ENCODE data around the gene MAS1L.
A peak's percentile ranks its signal among the peaks of the same experiment; 100 is the strongest.

The MAS1L gene

DNA sequence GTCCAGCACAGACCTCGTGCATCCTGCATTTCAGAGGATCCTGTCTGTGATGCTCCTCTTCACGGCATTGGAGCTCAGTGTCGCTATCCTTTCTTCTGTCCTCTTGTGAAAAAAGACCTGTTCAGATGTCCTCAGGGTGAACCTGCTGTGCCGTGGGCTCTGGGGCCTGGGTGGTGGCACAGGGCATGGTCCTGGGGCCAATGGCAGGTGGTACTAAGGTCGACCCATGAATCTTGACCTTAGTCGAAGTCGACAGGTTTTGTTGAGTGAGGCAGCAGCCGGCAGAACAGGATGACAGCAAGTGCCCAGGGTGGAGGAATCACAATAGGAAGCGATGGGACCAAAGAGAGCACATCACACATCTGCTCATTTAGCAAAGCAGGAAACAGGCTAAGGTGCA is 22.0 kb upstream of the MAS1L start:
- DNase-seq, result no peak

DNA sequence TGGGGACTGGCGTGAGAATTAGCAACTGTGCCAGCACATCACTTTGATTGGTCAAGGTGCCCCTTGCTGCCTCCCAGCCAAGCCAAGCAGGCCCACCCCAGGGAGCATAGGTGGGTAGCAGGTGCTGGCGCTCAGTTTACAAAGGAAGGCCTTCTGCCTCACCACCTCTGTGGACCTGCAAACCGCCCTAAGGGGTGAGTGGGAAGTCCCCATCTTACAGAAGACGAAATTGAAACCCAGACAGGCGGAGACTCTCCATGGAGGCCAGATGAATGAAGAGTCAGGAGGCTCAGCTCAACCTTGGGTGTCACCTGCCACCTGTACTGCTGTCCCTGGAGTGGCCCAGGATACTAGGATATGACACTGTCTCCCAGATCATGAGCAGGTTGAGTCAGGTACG is 21.5 kb upstream of the MAS1L start:
- DNase-seq, result peak in 1 of 5 donors; percentile 15

DNA sequence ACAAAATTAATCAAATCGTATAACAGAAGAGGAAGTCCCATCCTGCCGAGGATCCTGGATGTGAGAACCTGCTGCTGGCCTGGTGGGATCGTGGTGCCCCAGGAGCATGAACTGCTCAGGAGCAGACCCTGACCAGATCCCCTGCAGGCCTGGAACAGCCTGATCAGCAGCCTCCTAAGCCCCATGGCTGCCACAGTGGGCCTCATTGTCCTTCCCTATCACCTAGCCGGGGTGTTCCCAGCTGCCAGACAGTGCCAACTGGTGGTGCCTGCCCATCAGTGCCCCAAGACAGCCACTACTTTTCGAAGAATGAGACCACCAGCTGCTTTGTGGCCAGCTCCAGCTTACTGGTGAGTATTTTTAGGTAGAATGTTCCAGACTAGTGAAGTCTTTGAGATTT is 19.6 kb upstream of the MAS1L start:
- no peak for DNase-seq

DNA sequence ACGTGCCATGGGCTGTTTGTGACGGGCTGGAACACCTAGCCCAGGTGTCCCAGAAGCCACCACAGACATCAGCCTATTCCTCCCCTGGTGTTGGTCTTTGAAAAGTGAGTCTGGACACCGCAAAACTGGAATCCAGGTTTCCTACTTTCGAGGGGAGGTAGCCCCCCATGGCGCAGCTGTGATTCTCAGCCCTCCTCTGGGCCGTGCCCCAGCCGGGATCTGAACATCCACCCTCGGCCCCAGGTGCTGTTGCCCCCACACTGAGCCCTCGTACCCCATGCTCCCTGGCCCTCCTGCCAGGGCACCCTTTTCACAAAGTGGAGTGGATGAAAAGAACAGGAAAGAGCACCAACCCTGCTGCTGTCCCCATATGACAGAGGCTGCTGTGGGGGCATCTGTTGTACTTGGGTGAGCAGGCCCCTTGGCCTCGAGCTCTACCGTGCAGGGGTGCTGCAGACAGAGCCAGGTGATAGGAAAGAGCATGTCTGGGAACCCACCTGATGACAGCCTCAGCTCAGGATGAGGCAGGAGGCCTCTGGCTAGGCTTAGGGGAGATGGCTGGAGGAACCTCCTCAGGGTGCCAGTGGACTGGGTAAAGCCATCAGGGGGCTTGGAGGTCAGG is 18.8 kb upstream of the MAS1L start:
- DNase-seq, result no peak

DNA sequence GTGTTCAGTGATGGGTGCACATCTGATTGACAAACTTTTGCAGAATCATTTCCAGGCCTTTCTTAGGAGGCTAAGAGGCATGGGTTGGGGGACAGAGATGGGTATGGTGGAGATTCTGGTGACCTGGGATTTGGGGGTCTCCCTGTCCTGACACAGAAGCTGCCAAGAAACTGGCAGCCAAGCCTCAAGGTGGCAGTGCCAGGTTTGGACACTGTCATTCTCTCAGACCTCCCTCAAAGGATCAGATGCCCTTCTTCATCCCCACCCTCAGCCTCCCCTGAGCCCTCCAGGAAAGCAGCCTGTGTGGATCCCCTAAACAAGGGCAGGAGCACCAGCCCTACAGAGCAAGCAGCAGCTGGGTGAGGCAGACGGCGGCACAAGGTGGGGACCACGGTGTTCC is 18.1 kb upstream of the MAS1L start:
- DNase-seq, result no peak

DNA sequence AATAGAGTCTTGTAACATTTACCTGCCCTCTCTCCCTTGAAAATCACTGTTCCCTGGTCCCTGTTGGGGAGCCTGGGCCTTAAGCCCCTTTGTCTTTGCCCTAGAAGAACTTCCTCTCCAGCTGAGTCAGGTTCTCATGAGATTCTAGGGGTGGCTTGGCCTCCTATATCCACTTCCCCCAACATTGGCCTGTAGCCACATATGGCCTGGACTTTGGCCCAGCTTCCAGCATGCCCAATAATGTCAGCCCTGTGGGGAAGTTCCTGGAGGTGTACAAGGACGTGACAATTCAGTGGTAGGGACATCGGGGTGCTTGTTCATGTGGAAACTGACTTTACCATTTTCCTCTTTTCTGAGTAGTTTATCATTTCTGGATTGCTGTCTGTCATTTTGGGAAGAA is 17.2 kb upstream of the MAS1L start:
- no peak for DNase-seq

DNA sequence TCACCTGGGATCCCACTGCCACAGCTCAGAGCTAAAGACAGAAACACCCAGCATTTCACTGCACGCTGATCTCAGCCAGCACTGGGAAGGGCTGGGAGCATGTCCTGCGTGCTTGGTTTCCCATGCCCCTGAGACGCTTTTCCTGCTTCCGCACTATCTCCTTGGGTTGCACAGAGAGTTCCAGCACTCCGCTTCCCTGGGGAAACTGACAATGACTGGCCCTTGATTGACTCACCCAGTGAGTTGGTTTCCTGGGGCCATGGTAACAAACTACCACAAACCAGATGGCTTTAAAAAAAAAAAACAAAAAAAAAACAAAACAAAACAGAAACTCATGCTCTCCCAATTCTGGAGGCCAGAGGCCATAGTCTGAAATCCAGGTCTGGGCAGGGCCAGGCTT is 14.8 kb upstream of the MAS1L start:
- no peak for DNase-seq

DNA sequence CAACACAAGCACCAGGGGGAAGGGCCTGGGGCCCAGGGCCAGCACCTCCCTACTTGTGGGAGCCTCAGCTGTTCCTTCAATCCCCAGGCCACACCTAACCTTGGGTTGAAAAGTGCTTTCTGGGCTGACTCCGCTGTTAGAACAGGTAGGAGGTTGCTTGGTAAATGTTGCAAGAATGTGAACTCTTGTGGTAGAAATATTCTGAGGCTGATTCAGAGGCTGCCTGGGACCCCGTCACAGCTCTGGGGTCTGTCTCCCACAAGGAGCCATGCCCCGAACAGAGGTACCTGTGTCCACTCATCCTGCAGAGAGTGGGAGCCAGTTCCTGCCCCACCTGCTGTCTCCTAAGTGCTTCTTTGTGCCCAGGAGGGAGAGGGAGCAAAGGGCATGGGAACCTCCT is 14.4 kb upstream of the MAS1L start:
- DNase-seq, result no peak

DNA sequence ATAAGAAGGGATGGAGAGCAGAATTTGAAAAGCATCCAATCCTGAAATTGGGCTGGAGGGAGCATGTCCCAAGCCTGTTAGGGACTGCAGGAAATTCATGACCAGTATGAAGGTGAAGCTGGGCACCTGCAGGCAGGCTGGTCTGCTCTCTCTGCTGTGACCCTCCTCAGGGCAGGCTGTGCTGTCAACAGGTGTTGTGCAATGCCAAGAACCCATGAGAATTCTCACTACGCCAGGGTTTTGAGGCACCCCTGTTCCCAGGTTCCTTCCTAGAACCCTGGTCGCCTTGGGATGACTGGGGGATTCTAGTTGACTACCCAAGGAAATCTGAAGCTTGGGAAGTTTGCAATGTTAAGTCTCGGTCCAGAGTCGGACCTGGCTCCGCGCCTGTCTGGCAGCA is 13.3 kb upstream of the MAS1L start:
- DNase-seq, result no peak

DNA sequence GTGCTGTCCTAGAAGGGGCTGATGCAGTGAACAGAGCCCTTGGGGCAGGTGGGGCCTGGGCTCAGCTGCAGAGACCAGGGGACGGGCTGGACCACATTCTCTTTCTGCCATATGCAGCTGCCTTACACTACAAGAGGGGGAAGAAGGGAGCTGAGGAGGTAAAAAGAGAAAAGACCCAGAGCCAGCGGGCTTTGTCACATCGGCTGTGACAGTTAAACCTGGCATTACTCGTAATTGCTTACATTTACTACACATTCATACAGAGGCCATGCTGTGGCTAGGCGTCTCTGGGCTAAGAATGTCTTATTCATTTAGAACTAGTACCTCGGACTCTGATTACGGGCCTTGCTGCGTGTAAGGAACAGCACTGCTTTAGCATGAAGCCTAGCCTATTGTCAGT is 12.8 kb upstream of the MAS1L start:
- DNase-seq, result no peak

DNA sequence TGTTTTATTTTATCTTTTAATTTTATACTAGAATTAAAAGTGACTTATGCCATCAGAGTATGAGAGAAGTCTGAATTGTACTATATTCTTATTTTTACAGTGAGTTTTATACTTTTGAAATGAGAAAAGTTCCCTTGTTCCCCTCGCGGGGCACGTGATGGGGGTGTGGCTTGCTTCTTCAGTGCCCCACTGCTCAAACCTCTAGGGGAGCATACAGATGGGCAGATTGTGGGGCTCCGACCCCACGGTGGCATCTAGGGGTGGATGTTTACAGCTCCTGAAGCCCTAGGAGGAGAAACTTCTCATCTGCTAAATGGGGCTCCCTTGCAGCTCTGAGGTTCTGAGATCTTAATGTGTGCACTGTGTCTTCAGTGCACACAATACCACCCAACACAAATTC is 11.9 kb upstream of the MAS1L start:
- no peak for DNase-seq

DNA sequence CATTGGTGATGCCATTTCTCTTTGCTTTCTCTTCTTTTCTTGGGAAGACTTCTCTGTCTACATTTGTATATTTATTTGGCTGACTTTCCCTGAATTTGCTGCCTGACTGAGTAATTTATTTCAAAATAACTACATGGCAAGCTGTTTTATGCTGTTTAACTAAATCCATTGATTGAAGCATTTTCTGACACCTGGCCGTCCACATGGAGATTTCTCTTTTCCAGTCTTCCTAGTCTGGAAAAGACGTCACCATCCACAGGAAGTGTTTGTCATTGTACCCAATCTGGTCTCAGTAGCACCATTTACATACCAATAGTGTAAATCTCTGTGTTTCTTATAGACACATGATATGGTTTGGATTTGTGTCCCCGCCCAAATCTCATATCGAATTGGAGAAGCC is 9.2 kb upstream of the MAS1L start:
- DNase-seq, result no peak

DNA sequence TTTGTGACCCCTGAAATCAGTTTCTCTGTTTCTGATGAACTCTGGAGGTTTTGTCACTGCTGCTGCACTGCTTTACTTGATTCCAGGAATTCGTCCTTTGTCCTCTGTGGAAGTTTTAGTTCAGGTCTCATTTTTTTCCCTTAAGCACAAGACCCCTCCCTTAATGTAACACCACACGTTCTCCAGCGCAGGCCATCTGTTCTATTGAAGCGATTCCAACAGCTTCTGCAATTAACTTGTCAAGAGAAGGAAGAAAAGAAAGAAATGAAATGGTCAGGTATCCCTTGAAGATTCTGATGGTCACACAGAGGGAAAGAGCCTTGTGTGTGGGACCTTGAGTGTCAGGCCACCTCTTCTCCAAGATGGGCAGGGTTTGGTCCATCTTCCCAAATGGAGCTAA is 7.8 kb upstream of the MAS1L start:
- no peak for DNase-seq

DNA sequence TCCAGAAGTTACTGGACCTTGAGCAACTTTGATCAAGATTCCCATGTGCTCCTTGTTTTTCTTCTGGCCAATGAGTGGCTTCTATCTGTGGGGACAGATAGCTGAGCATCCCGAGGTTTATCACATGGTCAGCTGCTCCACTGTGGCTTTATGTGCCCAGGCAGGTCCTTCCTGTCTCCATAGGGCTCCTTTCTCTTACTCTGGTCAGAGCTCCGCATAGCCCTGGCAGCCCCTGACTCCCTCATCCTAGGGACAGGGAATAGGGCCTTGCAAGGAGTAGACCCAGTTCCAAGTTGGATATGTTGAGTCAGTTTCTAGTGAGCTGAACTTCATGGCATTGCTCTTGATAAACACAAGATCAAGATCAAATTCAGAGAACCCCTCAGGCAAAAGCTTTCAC is 6.4 kb upstream of the MAS1L start:
- DNase-seq, result no peak

DNA sequence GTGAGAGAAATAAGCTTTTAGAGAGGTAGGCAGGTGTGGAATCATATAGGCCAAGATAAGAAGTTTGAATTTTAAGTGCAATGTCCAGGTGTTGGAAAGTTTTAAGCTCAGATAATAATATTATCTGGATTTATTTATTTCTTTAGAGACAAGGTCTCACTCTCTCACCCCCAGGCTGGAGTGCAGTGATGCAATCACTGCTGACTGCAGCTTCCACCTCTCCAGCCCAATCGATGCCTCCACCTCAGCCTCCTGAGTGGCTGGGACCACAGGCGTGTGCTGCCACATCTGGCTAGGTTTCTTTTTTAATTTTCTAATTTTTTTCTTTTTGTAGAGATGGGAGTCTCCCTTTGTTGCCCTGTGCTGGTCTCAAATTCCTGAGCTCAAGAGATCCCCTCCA is 5.5 kb upstream of the MAS1L start:
- no peak for DNase-seq

DNA sequence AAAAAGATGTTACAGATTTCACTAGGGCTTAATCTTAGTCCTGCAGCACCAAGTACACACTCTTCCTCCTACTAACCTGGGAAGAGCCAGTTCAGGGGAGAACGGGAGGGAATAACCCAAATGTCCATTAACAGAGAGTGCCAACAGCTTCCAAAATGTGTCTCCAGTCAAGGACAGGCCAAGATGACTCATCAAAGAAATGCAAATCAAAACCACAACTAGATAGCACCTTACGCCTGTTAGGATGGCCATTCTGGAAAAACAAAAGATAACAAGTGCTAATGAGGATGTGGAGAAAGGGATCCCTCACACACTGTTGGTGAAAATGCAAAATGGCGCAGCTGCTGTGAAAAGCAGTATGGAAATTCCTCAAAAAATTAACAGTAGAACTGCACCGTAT is 3.8 kb upstream of the MAS1L start:
- DNase-seq, result no peak

DNA sequence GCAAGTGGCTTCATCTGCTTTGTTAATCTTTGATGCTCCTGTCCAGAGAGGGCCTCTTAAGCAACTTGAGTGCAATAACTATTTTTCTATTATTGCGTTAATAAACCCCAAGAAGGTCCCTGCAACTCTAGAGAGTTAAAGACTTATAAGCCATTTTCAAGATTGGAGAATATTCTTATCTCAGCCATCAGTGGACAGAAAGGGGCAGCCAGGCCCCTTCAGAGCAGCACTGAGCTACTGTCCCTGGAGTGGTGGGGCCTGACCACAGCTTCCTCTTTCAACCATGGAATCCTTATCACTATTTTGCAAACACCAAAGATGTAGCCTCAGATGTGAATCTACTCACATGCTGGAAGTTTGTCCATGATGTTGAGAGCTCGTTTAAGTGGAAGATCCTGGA is 2.8 kb upstream of the MAS1L start:
- DNase-seq, result no peak

DNA sequence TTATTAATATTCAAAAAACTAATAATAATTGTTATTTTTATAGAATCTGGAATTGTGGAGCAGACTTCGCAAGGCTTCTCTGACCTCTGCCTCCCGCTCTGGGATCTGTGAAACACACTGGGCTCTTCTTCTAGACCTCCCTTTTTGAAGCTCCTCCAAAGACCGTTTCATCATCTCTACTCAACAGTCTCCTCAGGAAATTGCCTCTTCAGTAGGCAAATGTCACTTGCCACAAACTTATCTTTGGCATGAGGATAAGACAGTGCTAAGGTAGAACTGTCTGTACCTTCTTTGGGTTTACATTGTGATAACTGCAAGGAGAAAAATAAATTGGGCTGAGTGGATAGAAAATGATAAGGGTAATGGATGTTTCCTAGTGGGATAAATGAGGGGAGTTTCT is 2.3 kb upstream of the MAS1L start:
- no peak for DNase-seq

DNA sequence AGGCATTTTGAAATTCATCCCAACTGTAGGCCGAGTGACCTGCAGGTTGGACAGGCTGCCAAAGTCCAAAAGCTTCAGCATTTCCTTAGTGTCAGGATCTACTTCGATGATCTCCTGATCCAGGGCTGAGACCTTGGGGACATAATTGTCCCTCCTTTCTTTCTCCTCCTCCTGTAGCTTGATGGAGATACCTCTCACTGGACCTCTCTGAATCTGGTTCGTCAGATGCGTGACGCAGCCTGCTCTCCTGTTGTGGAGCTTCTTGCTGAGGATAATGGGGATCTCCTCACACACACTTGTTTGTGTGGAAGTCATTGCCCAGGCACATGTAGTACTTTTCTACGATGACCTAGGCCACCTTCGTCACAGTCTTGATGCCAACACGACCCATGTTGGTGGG is 1.5 kb upstream of the MAS1L start:
- no peak for DNase-seq

DNA sequence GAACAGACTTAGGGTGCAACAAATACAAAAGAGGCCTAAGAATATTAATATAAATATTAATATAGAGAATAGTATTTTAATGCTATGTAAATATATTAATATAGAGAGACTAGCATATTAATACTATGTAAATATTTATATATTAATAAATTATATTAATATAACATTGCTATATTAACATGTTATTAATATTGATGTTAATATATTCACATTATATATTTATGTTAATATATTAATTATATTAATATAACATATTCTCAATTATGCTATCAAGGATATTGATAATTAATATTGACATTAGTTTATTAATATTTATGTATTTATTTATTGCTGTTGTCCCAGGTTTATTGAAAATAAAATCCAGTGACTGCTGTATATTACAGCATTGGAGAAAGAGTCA is 1.1 kb upstream of the MAS1L start:
- no peak for DNase-seq

DNA sequence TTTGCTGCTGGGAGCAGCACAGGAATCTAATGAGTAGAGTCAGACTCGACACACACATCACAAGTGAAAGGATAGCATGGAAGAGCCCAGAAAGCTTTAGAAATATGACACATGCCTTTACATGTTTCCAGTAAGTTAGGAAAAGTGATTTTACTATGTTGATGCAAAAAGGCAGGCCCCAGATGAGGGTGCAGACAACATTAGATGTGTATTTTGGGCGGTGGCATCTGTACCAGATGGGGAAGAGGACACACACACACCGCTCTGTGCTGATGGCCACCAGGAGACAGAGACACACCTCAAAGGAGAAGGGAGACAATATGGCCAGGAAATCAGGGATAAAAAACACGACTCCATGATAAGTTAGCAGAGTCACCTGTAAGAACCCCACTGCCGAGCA is 625 bp downstream of the MAS1L start:
- DNase-seq, result no peak

DNA sequence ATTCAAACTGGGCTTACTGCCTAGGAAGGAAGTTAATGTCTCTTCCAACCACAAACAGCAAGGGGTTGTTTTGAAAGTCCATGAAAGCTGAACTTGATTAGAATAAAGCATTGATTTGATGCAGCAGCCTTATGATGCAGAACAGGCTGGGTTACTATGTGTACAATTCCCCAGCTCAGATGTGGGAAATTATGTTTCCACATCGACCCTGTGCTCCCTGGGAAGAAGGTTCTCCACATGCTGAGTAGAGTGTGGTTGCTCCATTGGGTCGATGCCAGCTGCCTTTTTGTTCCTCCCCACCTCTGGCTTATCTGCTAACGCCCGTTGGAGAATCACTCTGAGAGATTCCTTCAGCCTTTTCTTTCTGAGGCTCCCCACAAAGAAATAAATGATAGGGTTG is 1.2 kb downstream of the MAS1L start:
- DNase-seq, result no peak

DNA sequence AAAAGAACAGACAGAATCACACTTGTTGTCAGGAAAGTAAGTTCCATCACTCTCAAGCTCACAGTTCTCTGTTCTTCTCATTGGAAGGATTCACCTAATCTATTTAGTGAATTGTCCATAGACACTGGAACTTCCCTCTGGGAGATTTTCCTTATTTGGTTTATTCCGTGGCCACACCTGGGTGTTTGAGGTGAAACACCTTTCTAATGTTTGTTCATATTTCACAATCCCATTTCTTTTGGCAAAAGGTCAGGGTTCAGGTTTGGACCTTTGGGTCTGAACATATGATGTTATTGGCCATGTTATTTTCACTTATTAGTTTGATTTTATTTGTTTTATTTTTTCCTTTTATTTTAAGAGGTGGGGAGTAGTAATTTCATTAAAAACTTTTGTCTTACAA is 4.0 kb downstream of the MAS1L start:
- no peak for DNase-seq

DNA sequence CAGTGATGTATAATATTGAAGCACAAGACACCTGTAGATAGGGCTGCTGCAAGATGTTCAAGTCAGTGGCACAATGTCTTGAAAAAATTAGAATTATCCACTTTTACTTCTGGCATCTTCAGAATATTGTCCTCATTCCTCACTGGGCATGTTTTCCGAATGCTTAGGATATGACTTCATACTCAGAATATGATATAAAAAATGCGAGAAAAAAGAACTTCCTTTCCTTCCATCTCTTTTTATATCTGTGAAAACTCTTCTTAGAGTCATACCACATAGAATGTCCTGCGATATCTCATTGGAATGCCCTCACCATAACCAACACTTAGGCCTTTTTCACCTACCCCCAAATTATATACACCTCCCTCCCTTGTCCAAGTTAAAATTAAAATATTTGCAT is 4.6 kb downstream of the MAS1L start:
- DNase-seq, result no peak

DNA sequence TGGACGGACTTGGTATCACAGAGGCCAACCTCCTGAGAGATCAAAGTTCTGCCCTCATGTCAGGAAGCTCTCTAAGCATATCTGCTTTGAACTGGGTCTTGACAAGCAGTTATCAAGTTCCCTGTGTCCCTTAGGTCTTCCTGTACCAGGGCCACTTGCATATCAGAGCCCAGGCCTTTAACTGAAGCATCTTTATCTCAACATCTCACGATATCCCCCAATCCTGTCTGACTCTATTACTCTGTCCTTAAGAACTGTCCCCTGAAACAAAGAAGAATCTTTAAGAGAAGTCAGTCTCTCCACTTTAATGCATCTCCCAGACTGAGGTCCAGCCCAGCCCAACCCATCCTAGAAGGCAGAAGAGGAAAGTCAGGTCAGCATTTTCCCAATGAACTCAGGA is 8.2 kb downstream of the MAS1L start:
- no peak for DNase-seq

DNA sequence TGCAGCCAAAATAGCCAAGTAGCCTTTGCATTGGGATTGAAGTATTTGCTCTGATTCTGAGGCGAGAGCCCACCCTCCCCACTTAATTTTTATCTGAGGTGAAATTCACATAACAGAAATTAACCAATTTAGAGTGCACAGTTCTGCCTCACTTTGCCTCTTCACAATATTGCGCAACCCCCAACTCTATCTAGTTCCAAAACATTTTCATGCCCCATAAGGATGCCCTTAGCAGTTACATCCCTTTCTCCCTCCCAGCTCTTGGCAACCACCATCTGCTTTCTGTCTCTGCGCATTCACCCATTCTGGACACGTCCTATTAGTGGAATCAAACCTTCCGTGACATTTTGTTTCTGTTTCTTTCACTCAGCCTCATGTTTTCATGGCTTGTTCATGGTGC is 9.0 kb downstream of the MAS1L start:
- no peak for DNase-seq
